ENCODE measurements around the gene ST6GALNAC5.
"Not testable (repeated sequence)": the region's sequence is repeated elsewhere in the genome, so short reads cannot be mapped to it uniquely, and the experiment has no call there.

ST6GALNAC5 gene

GRCh38 chr1:76939050-76939816 is 72.0 kb downstream of the ST6GALNAC5 start:
- no peak for DNase-seq

GRCh38 chr1:76939817-76940216 is 72.5 kb downstream of the ST6GALNAC5 start:
- DNase-seq: no peak

- DNase-seq: no peak
These were observed 73.5 kb downstream of the ST6GALNAC5 start for GRCh38 chr1:76940571-76941335.

- DNase-seq: no peak
These were observed 75.3 kb downstream of the ST6GALNAC5 start for GRCh38 chr1:76942549-76942948.

GRCh38 chr1:76944942-76945341 is 77.7 kb downstream of the ST6GALNAC5 start:
- DNase-seq: no peak

GRCh38 chr1:76948846-76949245 is 81.6 kb downstream of the ST6GALNAC5 start:
- no peak for DNase-seq

- no peak for DNase-seq
These were observed 82.2 kb downstream of the ST6GALNAC5 start for GRCh38 chr1:76949503-76949902.

GRCh38 chr1:76950306-76950705 is 83.0 kb downstream of the ST6GALNAC5 start:
- DNase-seq: no peak

GRCh38 chr1:76951153-76951552 is 83.9 kb downstream of the ST6GALNAC5 start:
- no peak for DNase-seq

GRCh38 chr1:76955652-76956051 is 88.4 kb downstream of the ST6GALNAC5 start:
- DNase-seq: no peak

- DNase-seq: no peak
These were observed 90.7 kb downstream of the ST6GALNAC5 start for GRCh38 chr1:76957961-76958360.

GRCh38 chr1:76958828-76959227 is 91.5 kb downstream of the ST6GALNAC5 start:
- DNase-seq: no peak

- no peak for DNase-seq
These were observed 92.3 kb downstream of the ST6GALNAC5 start for GRCh38 chr1:76959556-76959955.

- DNase-seq: no peak
These were observed 94.0 kb downstream of the ST6GALNAC5 start for GRCh38 chr1:76961181-76961819.

GRCh38 chr1:76961820-76962207 is 94.5 kb downstream of the ST6GALNAC5 start:
- DNase-seq: no peak

- DNase-seq: not testable (repeated sequence)
These were observed 114.0 kb downstream of the ST6GALNAC5 start for GRCh38 chr1:76981267-76981666.

- DNase-seq: no peak
These were observed 122.7 kb downstream of the ST6GALNAC5 start for GRCh38 chr1:76989976-76990375.

GRCh38 chr1:76993036-76993435 is 125.8 kb downstream of the ST6GALNAC5 start:
- no peak for DNase-seq

- no peak for DNase-seq
These were observed 131.4 kb downstream of the ST6GALNAC5 start for GRCh38 chr1:76998582-76999223.

GRCh38 chr1:77007675-77008074 is 140.4 kb downstream of the ST6GALNAC5 start:
- no peak for DNase-seq

GRCh38 chr1:77010937-77011336 is 143.7 kb downstream of the ST6GALNAC5 start:
- no peak for DNase-seq

- DNase-seq: no peak
These were observed 144.8 kb downstream of the ST6GALNAC5 start for GRCh38 chr1:77012066-77012465.

GRCh38 chr1:77014073-77014788 is 147.0 kb downstream of the ST6GALNAC5 start:
- no peak for DNase-seq
